Hepatocyte (in vitro differentiated cells): Measurements from ENCODE around the gene FLG.

Experiments
- EZH2phosphoT487 ChIP-seq: fragments of 200-600 bp; sonication (generic); IDR thresholded peaks from one replicate; pipeline ENCODE4 v1.6.1; 2018; ENCODE audit warnings: antibody characterized with exemption, mild to moderate bottlenecking, low read depth, moderate library complexity; ENCODE audit not compliant: unreplicated experiment, severe bottlenecking
- TF ChIP-seq, protein P1 (sequence below): fragments of 200-600 bp; sonication (generic); IDR thresholded peaks from 2 replicates; pipeline ENCODE4 v1.5.1; 2016; ENCODE audit warnings: antibody characterized with exemption, mild to moderate bottlenecking; ENCODE audit not compliant: poor library complexity

GRCh38 chr1:152335399-152335798 lies 10.4 kb upstream of the FLG start:
- TF ChIP-seq, protein P1, sequence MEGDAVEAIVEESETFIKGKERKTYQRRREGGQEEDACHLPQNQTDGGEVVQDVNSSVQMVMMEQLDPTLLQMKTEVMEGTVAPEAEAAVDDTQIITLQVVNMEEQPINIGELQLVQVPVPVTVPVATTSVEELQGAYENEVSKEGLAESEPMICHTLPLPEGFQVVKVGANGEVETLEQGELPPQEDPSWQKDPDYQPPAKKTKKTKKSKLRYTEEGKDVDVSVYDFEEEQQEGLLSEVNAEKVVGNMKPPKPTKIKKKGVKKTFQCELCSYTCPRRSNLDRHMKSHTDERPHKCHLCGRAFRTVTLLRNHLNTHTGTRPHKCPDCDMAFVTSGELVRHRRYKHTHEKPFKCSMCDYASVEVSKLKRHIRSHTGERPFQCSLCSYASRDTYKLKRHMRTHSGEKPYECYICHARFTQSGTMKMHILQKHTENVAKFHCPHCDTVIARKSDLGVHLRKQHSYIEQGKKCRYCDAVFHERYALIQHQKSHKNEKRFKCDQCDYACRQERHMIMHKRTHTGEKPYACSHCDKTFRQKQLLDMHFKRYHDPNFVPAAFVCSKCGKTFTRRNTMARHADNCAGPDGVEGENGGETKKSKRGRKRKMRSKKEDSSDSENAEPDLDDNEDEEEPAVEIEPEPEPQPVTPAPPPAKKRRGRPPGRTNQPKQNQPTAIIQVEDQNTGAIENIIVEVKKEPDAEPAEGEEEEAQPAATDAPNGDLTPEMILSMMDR, result no peak
- TF ChIP-seq EZH2phosphoT487, result no peak
